Neural progenitor cell (in vitro differentiated cells): ENCODE data around the gene RHD. TPM values are rescaled to one million over a fixed set of nuclear protein-coding genes. Genes with fewer than 3 reads are reported as not detected.
"Not testable (repeated sequence)": the region's sequence is repeated elsewhere in the genome, so short reads cannot be mapped to it uniquely, and the experiment has no call there.

Experiments used
- DNase-seq: peaks from one replicate; pipeline ENCODE4 v3.0.0-alpha.2; 2016; ENCODE audit warnings: low spot score
- H2AFZ ChIP-seq: fragments of 200-600 bp; sonication (generic); replicated peaks from 2 replicates; pipeline ENCODE4 v1.6.1; 2016; ENCODE audit warnings: antibody characterized with exemption
- H3F3A ChIP-seq: fragments of 200-600 bp; sonication (generic); 2 replicates; pipeline ENCODE4 v1.6.1; 2016; ENCODE audit warnings: antibody characterized with exemption, low read depth
- H3K27ac ChIP-seq: fragments of 200-600 bp; sonication (generic); 2 replicates; pipeline ENCODE4 v1.5.1; 2016; ENCODE audit warnings: mild to moderate bottlenecking
- H3K27me3 ChIP-seq: fragments of 200-600 bp; sonication (generic); 2 replicates; pipeline ENCODE4 v1.6.1; 2016; ENCODE audit warnings: mild to moderate bottlenecking, moderate library complexity
- H3K36me3 ChIP-seq: fragments of 200-600 bp; sonication (generic); 2 replicates; pipeline ENCODE4 v1.5.1; 2016
- H3K4me1 ChIP-seq: fragments of 200-600 bp; sonication (generic); 2 replicates; pipeline ENCODE4 v1.6.1; 2016; ENCODE audit warnings: mixed run types
- H3K4me2 ChIP-seq: fragments of 200-600 bp; sonication (generic); 2 replicates; pipeline ENCODE4 v1.6.1; 2016
- H3K4me3 ChIP-seq: fragments of 200-600 bp; sonication (generic); 2 replicates; pipeline ENCODE4 v1.5.1; 2016
- H3K79me2 ChIP-seq: fragments of 200-600 bp; sonication (generic); 2 replicates; pipeline ENCODE4 v1.6.1; 2016; ENCODE audit warnings: low read depth
- H3K9ac ChIP-seq: fragments of 200-600 bp; sonication (generic); 2 replicates; pipeline ENCODE4 v1.6.1; 2016
- H3K9me3 ChIP-seq: fragments of 200-600 bp; sonication (generic); 2 replicates; pipeline ENCODE4 v1.5.1; 2016; ENCODE audit warnings: low read depth
- H4K20me1 ChIP-seq: fragments of 200-600 bp; sonication (generic); 2 replicates; pipeline ENCODE4 v1.6.1; 2016; ENCODE audit warnings: low read depth
- H3K27ac Mint-ChIP-seq: 3 replicates; pipeline ENCODE4 v1.8.0; 2021; ENCODE audit warnings: mixed read lengths
- H3K27me3 Mint-ChIP-seq: 2 replicates; pipeline ENCODE4 v1.8.0; 2022; ENCODE audit warnings: low read depth, mild to moderate bottlenecking, inconsistent platforms, moderate library complexity, mixed read lengths; ENCODE audit not compliant: insufficient read depth
- H3K36me3 Mint-ChIP-seq: 3 replicates; pipeline ENCODE4 v1.8.0; 2021; ENCODE audit warnings: mixed read lengths
- H3K4me1 Mint-ChIP-seq: 3 replicates; pipeline ENCODE4 v1.8.0; 2021; ENCODE audit warnings: mixed read lengths
- H3K4me3 Mint-ChIP-seq: 3 replicates; pipeline ENCODE4 v1.8.0; 2021; ENCODE audit warnings: mild to moderate bottlenecking, moderate library complexity, mixed read lengths
- H3K9me3 Mint-ChIP-seq: 3 replicates; pipeline ENCODE4 v1.8.0; 2020; ENCODE audit warnings: mixed read lengths
- EZH2 ChIP-seq: fragments of 200-600 bp; sonication (generic); IDR thresholded peaks from 2 replicates; pipeline ENCODE4 v1.6.1; 2017; ENCODE audit warnings: antibody characterized with exemption, mild to moderate bottlenecking, moderate library complexity
- EZH2phosphoT487 ChIP-seq: fragments of 200-600 bp; sonication (generic); IDR thresholded peaks from 2 replicates; pipeline ENCODE4 v1.6.1; 2017; ENCODE audit warnings: antibody characterized with exemption
- total RNA-seq: library from RNA; depleted of rRNA; stranded (reverse); fragments of >200 nt; gene quantifications from 2 replicates; pipeline ENCODE4 v1.2.3, GENCODE V29; 2015; ENCODE audit warnings: low replicate concordance
- TF ChIP-seq, protein P1 (sequence below): fragments of 200-600 bp; sonication (generic); IDR thresholded peaks from 2 replicates; pipeline ENCODE4 v1.5.1; 2017; ENCODE audit warnings: antibody characterized with exemption, mild to moderate bottlenecking

Gene RHD
- total RNA-seq, 1 donor from 2014 or later = not detected

DNA sequence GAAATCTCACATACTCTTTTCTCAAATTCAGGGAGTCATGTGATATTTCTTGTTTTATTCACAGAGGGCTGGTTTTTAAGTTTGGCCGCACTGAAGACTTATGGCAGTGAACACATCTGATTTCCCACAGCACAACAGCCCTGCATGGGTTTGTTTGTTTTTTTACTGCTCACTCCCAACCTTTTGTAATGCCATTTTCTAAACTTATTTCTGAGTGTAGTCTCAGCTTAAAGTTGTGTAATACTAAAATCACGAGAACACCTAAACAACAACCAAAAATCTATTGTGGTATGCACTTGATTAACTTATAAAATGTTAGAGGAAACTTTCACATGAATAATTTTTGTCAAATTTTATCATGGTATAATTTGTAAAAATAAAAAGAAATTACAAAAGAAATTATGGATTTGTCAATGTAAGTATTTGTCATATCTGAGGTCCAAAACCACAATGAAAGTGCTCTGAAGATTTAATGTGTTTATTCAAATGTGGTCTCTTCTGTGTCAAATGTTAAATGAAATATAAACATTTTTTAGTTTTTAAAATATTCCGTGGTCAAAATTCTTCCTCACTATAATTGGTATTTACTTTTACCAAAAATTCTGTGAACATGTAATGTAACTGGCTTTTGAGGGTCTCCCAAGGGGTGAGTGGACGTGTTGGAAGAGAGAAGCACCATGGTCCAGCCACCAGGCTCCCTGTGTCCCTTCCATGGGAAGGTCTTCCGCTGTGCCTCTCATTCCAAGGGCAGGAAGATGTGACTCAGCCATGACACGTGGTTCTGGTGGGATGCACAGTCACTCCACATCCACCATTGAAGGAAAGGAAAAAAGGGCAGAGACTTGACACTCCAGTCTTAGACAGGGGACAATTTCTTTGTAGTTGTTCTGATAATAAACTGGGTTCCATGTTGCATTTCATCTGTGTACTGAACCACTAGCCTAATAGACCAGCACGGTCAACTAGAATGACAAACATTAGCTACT, 88.6 kb downstream of the RHD start:
- peaks cover 24% of the 10 kb centered on the region for H3K36me3 Mint-ChIP-seq
- peaks cover 2% of the 10 kb centered on the region for H3K27me3 Mint-ChIP-seq
- no peaks in the 10 kb centered on the region for H3K4me1 ChIP-seq
- peaks cover 4% of the 10 kb centered on the region for H3K36me3 ChIP-seq
- H3K27me3 ChIP-seq = no peaks in the 10 kb centered on the region
- H3K4me3 ChIP-seq = no peak overlapping the region
- H3K27ac ChIP-seq = no peak overlapping the region
- no peaks in the 10 kb centered on the region for H3K4me1 Mint-ChIP-seq
- no peaks in the 10 kb centered on the region for H3K79me2 ChIP-seq
- H3K9me3 Mint-ChIP-seq = no peaks in the 10 kb centered on the region
- TF ChIP-seq, protein P1, sequence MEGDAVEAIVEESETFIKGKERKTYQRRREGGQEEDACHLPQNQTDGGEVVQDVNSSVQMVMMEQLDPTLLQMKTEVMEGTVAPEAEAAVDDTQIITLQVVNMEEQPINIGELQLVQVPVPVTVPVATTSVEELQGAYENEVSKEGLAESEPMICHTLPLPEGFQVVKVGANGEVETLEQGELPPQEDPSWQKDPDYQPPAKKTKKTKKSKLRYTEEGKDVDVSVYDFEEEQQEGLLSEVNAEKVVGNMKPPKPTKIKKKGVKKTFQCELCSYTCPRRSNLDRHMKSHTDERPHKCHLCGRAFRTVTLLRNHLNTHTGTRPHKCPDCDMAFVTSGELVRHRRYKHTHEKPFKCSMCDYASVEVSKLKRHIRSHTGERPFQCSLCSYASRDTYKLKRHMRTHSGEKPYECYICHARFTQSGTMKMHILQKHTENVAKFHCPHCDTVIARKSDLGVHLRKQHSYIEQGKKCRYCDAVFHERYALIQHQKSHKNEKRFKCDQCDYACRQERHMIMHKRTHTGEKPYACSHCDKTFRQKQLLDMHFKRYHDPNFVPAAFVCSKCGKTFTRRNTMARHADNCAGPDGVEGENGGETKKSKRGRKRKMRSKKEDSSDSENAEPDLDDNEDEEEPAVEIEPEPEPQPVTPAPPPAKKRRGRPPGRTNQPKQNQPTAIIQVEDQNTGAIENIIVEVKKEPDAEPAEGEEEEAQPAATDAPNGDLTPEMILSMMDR = no peak
- no peak for TF ChIP-seq EZH2
- H2AFZ ChIP-seq = no peak overlapping the region
- DNase-seq = no peak
- H3K27ac Mint-ChIP-seq = peak overlapping the region; percentile 9
- H3K9me3 ChIP-seq = no peaks in the 10 kb centered on the region
- H3K9ac ChIP-seq = no peak overlapping the region
- no peaks in the 10 kb centered on the region for H3F3A ChIP-seq
- no peaks in the 10 kb centered on the region for H4K20me1 ChIP-seq
- H3K4me3 Mint-ChIP-seq = no peak overlapping the region
- H3K4me2 ChIP-seq = no peak overlapping the region

DNA sequence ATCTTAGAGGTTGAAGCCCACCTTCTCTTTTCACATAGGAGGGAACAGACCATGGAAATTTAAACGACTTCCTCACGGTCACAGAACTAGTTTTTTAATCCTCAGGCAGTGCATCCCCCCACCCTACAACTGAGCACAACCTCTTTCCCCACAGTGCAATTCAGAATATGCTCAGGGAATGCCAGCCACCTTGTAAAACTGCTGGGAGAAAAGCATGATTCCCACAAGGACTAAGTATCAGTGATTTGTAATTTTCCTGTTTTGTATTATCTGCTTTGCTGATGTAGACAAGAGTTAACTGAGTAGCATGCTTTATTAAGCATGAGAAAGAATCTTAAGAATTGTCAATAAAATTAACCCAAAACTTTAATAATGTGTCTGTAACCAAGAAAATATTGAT, 89.6 kb downstream of the RHD start:
- Mint-ChIP-seq H3K36me3 (peaks cover 20% of the 10 kb centered on the region), H3K4me3 (no peak overlapping the region), H3K27ac (peak overlapping the region; percentile 9), H3K4me1 (no peaks in the 10 kb centered on the region), H3K27me3 (no peaks in the 10 kb centered on the region), H3K9me3 (no peaks in the 10 kb centered on the region)
- H3K27me3 ChIP-seq = no peaks in the 10 kb centered on the region
- H3K4me3 ChIP-seq = no peak overlapping the region
- no peak overlapping the region for H3K27ac ChIP-seq
- H3K4me1 ChIP-seq = no peaks in the 10 kb centered on the region
- no peaks in the 10 kb centered on the region for H4K20me1 ChIP-seq
- peaks cover 2% of the 10 kb centered on the region for H3K36me3 ChIP-seq
- H3K9ac ChIP-seq = no peak overlapping the region
- no peaks in the 10 kb centered on the region for H3K79me2 ChIP-seq
- H3K4me2 ChIP-seq = no peak overlapping the region
- no peak for TF ChIP-seq EZH2
- TF ChIP-seq EZH2phosphoT487 = no peak
- H2AFZ ChIP-seq = no peak overlapping the region
- H3F3A ChIP-seq = no peaks in the 10 kb centered on the region
- DNase-seq = no peak
- no peaks in the 10 kb centered on the region for H3K9me3 ChIP-seq

DNA sequence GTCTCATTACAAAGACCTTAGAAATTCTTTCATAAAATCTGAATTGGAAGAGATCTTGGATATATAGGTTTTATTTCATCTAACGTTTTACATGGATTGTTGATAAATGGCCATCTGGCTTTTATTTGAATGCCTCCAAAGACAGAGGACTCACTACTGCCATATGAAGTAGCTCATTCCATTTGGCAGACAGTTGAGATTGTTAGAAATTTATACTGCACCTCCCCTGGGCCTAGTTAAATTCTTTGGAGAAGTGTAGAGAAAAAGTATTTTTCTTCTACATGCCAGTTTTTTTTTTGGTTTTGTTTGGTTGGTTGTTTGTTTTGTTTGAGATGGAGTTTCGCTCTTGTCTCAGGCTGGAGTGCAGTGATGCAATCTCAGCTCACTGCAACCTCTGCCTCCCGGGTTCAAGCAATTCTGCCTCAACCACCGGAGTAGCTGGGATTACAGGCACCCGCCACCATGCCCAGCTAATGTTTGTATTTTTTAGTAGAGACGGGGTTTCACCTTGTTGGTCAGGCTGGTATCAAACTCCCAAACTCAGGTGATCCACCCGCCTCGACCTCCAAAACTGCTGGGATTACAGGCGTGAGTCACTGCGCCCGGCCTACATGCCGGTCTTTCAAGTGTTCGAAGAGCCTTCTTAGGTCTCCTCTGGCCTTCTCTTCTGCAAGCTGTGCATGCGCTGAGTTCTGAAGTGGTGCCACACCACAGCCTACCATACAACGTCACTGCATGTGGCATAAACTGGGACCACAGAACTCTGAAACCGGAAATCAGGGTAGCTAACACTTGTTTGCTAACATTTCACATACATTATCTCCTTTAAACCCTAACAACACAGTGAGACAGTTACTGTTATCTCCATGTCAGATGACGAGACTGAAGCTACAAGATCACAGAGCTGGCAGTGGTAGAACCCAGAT, 90.6 kb downstream of the RHD start:
- not testable (repeated sequence) for H3K9me3 ChIP-seq, DNase-seq, H3F3A ChIP-seq, H4K20me1 ChIP-seq, H3K4me1 ChIP-seq, H3K9ac ChIP-seq, H3K27ac ChIP-seq, H3K4me1 Mint-ChIP-seq, H3K27me3 ChIP-seq, H3K27me3 Mint-ChIP-seq, H3K4me3 ChIP-seq, H3K27ac Mint-ChIP-seq, H3K36me3 ChIP-seq, H2AFZ ChIP-seq, H3K4me3 Mint-ChIP-seq, H3K9me3 Mint-ChIP-seq, H3K4me2 ChIP-seq, H3K79me2 ChIP-seq
- peaks cover 15% of the 10 kb centered on the region for H3K36me3 Mint-ChIP-seq

DNA sequence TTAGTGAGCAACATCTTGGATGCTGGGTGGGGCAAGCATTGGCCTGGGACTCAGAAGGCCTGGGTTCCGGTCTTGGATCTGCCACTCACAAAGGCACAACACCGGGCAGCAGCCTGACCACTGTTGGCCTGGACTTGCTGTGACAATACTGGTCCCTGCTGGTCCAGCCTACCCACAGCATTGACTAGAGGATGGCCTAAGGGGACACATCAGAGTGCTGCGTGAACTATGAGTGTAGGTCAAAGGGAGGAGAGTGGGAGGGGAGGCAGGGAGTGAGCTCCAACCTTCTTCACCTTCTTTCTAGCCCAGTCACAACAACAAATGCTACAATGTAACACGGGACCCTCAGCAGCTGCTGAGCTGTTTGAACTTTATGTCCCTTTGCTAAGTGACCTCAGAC, 96.9 kb downstream of the RHD start:
- no peak overlapping the region for H2AFZ ChIP-seq
- H3K27me3 Mint-ChIP-seq = no peaks in the 10 kb centered on the region
- no peaks in the 10 kb centered on the region for H3K9me3 Mint-ChIP-seq
- no peaks in the 10 kb centered on the region for H3K27me3 ChIP-seq
- no peak for DNase-seq
- no peaks in the 10 kb centered on the region for H3K79me2 ChIP-seq
- no peaks in the 10 kb centered on the region for H3K4me1 Mint-ChIP-seq
- H3K4me2 ChIP-seq = no peak overlapping the region
- H3K27ac Mint-ChIP-seq = no peak overlapping the region
- H3K9me3 ChIP-seq = no peaks in the 10 kb centered on the region
- H3K36me3 Mint-ChIP-seq = no peaks in the 10 kb centered on the region
- H4K20me1 ChIP-seq = no peaks in the 10 kb centered on the region
- H3K4me3 Mint-ChIP-seq = no peak overlapping the region
- no peak overlapping the region for H3K27ac ChIP-seq
- no peaks in the 10 kb centered on the region for H3K36me3 ChIP-seq
- no peaks in the 10 kb centered on the region for H3F3A ChIP-seq
- H3K4me3 ChIP-seq = no peak overlapping the region
- H3K4me1 ChIP-seq = no peaks in the 10 kb centered on the region
- TF ChIP-seq, protein P1 = no peak
- TF ChIP-seq EZH2phosphoT487 (no peak), EZH2 (no peak)
- no peak overlapping the region for H3K9ac ChIP-seq

DNA sequence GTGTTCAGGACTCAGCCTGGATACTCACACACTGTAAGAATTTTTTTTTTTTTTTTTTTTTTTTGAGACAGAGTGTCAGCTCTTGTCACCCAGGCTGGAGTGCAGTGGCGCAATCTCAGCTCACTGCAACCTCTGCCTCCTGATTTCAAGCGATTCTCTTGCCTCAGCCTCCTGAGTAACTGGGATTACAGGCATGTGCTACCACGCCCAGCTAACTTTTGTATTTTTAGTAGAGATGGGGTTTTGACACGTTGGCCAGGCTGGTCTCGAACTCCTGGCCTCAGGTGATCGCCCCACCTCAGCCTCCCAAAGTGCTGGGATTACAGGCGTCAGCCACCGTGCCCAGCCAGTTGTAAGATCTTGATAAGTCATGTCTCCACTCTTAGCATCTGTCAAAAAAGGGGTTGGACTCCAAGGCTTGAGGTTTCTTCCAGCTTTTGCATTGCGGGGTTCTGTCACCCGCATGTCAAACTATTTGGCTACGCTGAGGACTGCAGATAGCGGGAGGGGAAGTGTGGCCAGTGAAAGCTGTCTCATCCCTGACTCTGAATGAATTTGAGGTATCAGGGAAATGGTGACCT, 97.5 kb downstream of the RHD start:
- not testable (repeated sequence) for H3K27ac Mint-ChIP-seq, H3K4me3 Mint-ChIP-seq

DNA sequence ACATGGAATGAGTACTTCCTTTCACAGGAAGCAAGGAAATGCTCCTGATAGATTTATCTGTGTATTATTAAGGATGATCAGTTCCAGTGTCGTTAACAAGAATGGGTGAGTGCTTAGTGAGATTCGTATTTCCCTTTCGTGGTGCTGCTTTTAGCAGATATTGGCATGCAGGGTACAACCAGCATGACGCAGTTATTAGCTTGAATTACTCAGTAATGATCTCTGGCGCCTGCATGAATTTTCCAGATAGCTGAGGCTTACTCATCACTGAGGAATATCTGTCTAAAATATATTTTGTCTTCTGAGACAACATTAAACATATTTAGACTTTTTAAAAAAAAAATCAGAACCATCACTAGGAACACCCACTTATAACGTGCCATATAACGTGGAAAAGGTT, 99.4 kb downstream of the RHD start:
- not testable (repeated sequence) for H3K27me3 Mint-ChIP-seq, H3K4me3 ChIP-seq, H3K27ac ChIP-seq, H3K9me3 ChIP-seq, H3F3A ChIP-seq, H3K4me3 Mint-ChIP-seq, H3K4me1 ChIP-seq, H3K9me3 Mint-ChIP-seq, DNase-seq, H2AFZ ChIP-seq, H3K4me2 ChIP-seq, H3K36me3 ChIP-seq, H4K20me1 ChIP-seq, H3K36me3 Mint-ChIP-seq, H3K9ac ChIP-seq, H3K79me2 ChIP-seq, H3K27ac Mint-ChIP-seq, H3K27me3 ChIP-seq, H3K4me1 Mint-ChIP-seq

More for the DNA sequence above, 97.5 kb downstream of the RHD start:
- DNase-seq, H3K27ac ChIP-seq, H3K9me3 ChIP-seq, H3K4me2 ChIP-seq, H3K36me3 Mint-ChIP-seq, H3K9me3 Mint-ChIP-seq, H3F3A ChIP-seq, H2AFZ ChIP-seq, H3K9ac ChIP-seq, H3K4me1 ChIP-seq, H3K79me2 ChIP-seq, H3K4me3 ChIP-seq, H3K36me3 ChIP-seq, H3K27me3 Mint-ChIP-seq, H3K27me3 ChIP-seq, H4K20me1 ChIP-seq, H3K4me1 Mint-ChIP-seq: not testable (repeated sequence)
